Bronchial epithelial cell (primary cell): Measurements from ENCODE around the gene KRT39. TPM values are rescaled to one million over a fixed set of nuclear protein-coding genes. Genes with fewer than 3 reads are reported as not detected.
"Not testable (repeated sequence)": the region's sequence is repeated elsewhere in the genome, so short reads cannot be mapped to it uniquely, and the experiment has no call there.

Source experiments
- DNase-seq: peaks from one replicate; pipeline ENCODE4 v3.0.0-alpha.2; 2010; ENCODE audit warnings: low read depth
- FAIRE-seq: peaks from 2 replicates; lab custom pipeline; 2011; peaks lifted over from hg19 to GRCh38; lab: Jason Lieb, UNC
- H3K27me3 ChIP-seq: 2 replicates; pipeline ENCODE4 v1.5.1; 2011; ENCODE audit warnings: low read length; ENCODE audit not compliant: control insufficient read depth, insufficient read depth
- H3K36me3 ChIP-seq: 2 replicates; pipeline ENCODE4 v1.5.1; 2011; ENCODE audit warnings: low read length; ENCODE audit not compliant: control insufficient read depth, insufficient read depth
- H3K4me3 ChIP-seq: 2 replicates; pipeline ENCODE4 v1.5.1; 2011; ENCODE audit warnings: mild to moderate bottlenecking, low read depth, low read length, control low read depth
- total RNA-seq: library from RNA; depleted of rRNA; stranded (reverse); fragments of >200 nt; gene quantifications from 2 replicates; pipeline ENCODE4 v1.2.1, GENCODE V29; 2014
- TF ChIP-seq, protein P1 (sequence below): IDR thresholded peaks from 2 replicates; pipeline ENCODE4 v1.5.1; 2011; ENCODE audit warnings: mild to moderate bottlenecking, moderate library complexity, low read length, control low read depth, inconsistent platforms; ENCODE audit not compliant: insufficient read depth, severe bottlenecking

KRT39 gene
- total RNA-seq, 1 donor from 2014 or later, result not detected

DNA sequence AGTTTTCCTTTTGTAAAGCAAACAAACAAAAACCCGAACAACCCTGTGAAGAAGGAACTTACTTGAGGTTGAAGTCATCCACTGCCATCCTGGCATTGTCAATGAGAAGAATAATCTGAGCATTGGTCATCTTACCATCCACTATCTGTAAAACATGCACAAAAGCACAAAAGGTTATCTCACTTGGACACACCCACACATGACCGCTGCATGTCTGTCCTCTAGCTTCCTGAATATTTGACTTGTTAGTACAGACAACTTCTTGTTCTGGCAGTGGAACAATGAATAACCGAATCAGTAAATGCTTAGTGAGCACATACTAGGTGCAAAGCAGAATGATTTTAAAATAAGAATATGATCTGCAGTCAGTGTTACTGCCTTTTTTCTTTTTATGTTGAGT lies 35.4 kb downstream of the KRT39 start:
- TF ChIP-seq, protein P1, sequence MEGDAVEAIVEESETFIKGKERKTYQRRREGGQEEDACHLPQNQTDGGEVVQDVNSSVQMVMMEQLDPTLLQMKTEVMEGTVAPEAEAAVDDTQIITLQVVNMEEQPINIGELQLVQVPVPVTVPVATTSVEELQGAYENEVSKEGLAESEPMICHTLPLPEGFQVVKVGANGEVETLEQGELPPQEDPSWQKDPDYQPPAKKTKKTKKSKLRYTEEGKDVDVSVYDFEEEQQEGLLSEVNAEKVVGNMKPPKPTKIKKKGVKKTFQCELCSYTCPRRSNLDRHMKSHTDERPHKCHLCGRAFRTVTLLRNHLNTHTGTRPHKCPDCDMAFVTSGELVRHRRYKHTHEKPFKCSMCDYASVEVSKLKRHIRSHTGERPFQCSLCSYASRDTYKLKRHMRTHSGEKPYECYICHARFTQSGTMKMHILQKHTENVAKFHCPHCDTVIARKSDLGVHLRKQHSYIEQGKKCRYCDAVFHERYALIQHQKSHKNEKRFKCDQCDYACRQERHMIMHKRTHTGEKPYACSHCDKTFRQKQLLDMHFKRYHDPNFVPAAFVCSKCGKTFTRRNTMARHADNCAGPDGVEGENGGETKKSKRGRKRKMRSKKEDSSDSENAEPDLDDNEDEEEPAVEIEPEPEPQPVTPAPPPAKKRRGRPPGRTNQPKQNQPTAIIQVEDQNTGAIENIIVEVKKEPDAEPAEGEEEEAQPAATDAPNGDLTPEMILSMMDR, result no peak
- Histone ChIP-seq H3K27me3 (no peaks in the 10 kb centered on the region), H3K4me3 (no peak overlapping the region), H3K36me3 (no peaks in the 10 kb centered on the region)
- FAIRE-seq (peak; percentile 66), DNase-seq (peak; percentile 72)

DNA sequence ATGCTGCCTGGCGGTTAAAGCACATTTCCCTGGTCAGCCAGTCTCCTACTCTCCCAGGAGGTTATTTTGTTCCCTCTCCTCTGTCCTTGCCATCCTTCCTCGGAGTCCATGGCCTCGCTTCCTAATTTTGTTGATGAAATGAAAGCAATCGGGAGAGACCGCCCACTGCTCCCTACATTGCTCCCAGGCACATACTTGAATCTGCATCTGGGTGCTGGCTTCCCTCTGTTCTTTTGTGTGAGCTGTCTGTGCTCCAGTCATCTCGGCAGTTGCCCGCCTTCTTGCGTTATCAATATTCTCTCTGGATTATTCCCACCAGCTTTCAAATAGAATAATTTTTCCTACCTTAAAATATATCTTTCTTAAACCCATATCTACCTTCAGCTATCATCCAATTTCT lies 40.4 kb downstream of the KRT39 start:
- no peak for FAIRE-seq
- no peak overlapping the region for H3K4me3 ChIP-seq

DNA sequence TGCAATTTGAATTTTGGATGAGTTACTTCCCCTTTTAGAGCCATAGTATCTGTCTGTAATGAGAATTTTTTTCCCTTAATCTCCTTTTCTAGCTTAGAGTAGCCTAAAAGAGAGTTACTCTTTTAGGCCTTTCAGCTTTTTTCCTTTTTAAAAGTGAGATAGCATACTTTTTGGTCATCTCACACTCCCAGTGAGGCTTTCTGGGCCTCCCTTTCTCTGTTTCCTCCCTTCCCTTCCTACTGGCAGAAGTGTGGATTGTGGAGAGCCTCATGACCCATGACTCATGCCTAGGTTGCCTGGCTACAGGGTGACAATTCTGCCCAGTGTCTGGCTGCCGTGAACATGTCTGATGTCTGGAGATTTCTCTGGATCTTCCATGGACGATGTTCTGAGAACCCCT lies 44.5 kb downstream of the KRT39 start:
- TF ChIP-seq, protein P1, result no peak
- Histone ChIP-seq H3K36me3 (no peaks in the 10 kb centered on the region), H3K4me3 (no peak overlapping the region), H3K27me3 (no peaks in the 10 kb centered on the region)
- DNase-seq (peak; percentile 89), FAIRE-seq (peak; percentile 32)

More for the DNA sequence above, 40.4 kb downstream of the KRT39 start:
- TF ChIP-seq, protein P1, result no peak
- no peaks in the 10 kb centered on the region for H3K27me3 ChIP-seq
- no peaks in the 10 kb centered on the region for H3K36me3 ChIP-seq
- no peak for DNase-seq

- FAIRE-seq (no peak), DNase-seq (no peak)
- no peaks in the 10 kb centered on the region for H3K27me3 ChIP-seq
- H3K36me3 ChIP-seq, result no peaks in the 10 kb centered on the region
- H3K4me3 ChIP-seq, result no peak overlapping the region
- TF ChIP-seq, protein P1, result no peak
Observed at GRCh38 chr17:40921026-40921425, 45.7 kb downstream of the KRT39 start.

DNA sequence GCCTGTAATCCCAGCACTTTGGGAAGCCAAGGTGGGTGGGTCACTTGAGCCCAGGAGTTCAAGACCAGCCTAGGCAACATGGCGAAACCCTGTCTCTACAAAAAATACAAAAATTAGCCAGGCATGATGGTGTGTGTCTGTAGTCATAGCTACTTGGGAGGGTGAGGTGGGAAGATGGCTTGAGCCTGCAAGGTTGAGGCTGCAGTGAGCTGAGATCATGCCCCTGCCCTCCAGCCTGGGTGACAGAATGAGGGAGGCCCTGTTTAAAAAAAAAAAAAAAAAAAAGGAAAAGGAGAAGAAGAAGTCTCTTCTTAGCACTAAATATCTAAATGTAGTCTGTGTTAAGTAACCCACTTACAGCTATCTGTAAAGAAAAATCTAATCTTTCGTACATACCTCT lies 49.6 kb downstream of the KRT39 start:
- not testable (repeated sequence) for DNase-seq, H3K27me3 ChIP-seq, FAIRE-seq, H3K36me3 ChIP-seq, H3K4me3 ChIP-seq

- TF ChIP-seq, protein P1, result no peak
- Histone ChIP-seq H3K4me3 (no peak overlapping the region), H3K27me3 (no peaks in the 10 kb centered on the region), H3K36me3 (no peaks in the 10 kb centered on the region)
- peak; percentile 25 for DNase-seq
- no peak for FAIRE-seq
Observed at GRCh38 chr17:40916366-40916765, 50.4 kb downstream of the KRT39 start.
